Testis (tissue), 2 donors: Measurements from ENCODE around the gene RALB.

Experiments
- POLR2A ChIP-seq: fragments of 450-650 bp; IDR thresholded peaks from one replicate; pipeline ENCODE4 v1.6.1; 2017; ENCODE audit warnings: antibody characterized with exemption, mild to moderate bottlenecking, moderate library complexity
- TF ChIP-seq, protein P1 (sequence below), 3 experiments: fragments of 450-650 bp in 2 of 3; fragments of 200-600 bp in 1 of 3; sonication (generic) in 1 of 3; IDR thresholded peaks; one replicate each; pipeline ENCODE4 v1.5.1; 2016 to 2019; ENCODE audit warnings: antibody characterized with exemption in 3 of 3, mild to moderate bottlenecking in 2 of 3, moderate library complexity in 1 of 3

GRCh38 chr2:120221616-120222015 lies 31.0 kb upstream of the RALB start:
- TF ChIP-seq, protein P1, sequence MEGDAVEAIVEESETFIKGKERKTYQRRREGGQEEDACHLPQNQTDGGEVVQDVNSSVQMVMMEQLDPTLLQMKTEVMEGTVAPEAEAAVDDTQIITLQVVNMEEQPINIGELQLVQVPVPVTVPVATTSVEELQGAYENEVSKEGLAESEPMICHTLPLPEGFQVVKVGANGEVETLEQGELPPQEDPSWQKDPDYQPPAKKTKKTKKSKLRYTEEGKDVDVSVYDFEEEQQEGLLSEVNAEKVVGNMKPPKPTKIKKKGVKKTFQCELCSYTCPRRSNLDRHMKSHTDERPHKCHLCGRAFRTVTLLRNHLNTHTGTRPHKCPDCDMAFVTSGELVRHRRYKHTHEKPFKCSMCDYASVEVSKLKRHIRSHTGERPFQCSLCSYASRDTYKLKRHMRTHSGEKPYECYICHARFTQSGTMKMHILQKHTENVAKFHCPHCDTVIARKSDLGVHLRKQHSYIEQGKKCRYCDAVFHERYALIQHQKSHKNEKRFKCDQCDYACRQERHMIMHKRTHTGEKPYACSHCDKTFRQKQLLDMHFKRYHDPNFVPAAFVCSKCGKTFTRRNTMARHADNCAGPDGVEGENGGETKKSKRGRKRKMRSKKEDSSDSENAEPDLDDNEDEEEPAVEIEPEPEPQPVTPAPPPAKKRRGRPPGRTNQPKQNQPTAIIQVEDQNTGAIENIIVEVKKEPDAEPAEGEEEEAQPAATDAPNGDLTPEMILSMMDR (IDR thresholded peaks at IDR 0.05), result no peak
- TF ChIP-seq POLR2A, result no peak
